ENCODE measurements around the gene GPR84.

The GPR84 gene

DNA sequence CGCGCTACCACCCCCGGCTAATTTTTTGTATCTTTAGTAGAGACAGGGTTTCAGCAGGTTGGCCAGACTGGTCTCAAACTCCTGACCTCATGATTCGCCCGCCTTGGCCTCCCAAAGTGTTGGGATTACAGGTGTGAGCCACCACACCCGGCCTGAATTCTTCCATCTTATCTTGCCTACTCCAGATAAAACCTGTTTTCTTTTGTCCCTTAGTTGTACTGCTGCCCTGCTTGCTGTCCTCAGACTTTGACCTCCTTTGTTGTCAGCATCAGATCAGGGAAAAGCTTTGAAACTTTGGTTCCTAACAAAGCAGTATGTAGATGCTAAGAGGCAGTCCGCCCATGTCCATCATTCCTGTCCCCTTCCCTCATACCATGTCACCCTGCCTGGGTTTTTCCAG, 23.4 kb downstream of the GPR84 start:
- WGBS, 2 experiments, result 92 to 95% methylated on average over 7 of the region's 7 CpGs
- H3K36me3 ChIP-seq (ENCODE audit: control insufficient read depth, insufficient read depth, low read length), result peaks cover 15% of the 10 kb centered on the region
- peak overlapping the region; percentile 84 for H3K27ac ChIP-seq (ENCODE audit: insufficient read depth, low read depth, low read length, poor library complexity, severe bottlenecking)
- peaks cover 56% of the 10 kb centered on the region for H3K4me1 ChIP-seq (ENCODE audit: control insufficient read depth, insufficient read depth, low read length)
- H3K9me3 ChIP-seq (ENCODE audit: control insufficient read depth, low read length), result no peaks in the 10 kb centered on the region
- no peak overlapping the region for H3K4me3 ChIP-seq (ENCODE audit: insufficient read depth, low read depth, low read length)
- no peaks in the 10 kb centered on the region for H3K27me3 ChIP-seq (ENCODE audit: control insufficient read depth, insufficient read depth, low read length, poor library complexity, severe bottlenecking)

- peaks cover 10% of the 10 kb centered on the region for H3K36me3 ChIP-seq (ENCODE audit: control insufficient read depth, insufficient read depth, low read length)
- no peaks in the 10 kb centered on the region for H3K27me3 ChIP-seq (ENCODE audit: control insufficient read depth, insufficient read depth, low read length, poor library complexity, severe bottlenecking)
- no peaks in the 10 kb centered on the region for H3K9me3 ChIP-seq (ENCODE audit: control insufficient read depth, low read length)
- H3K4me3 ChIP-seq (ENCODE audit: insufficient read depth, low read depth, low read length), result no peak overlapping the region
- 93 to 94% methylated on average over 4 of the region's 4 CpGs for WGBS, 2 experiments
- no peak overlapping the region for H3K27ac ChIP-seq (ENCODE audit: insufficient read depth, low read depth, low read length, poor library complexity, severe bottlenecking)
- peaks cover 56% of the 10 kb centered on the region for H3K4me1 ChIP-seq (ENCODE audit: control insufficient read depth, insufficient read depth, low read length)
Observed at GRCh38 chr12:54338698-54339296, 25.5 kb downstream of the GPR84 start.

- Histone ChIP-seq H3K4me1 (ENCODE audit: control insufficient read depth, insufficient read depth, low read length) (peaks cover 53% of the 10 kb centered on the region), H3K9me3 (ENCODE audit: control insufficient read depth, low read length) (no peaks in the 10 kb centered on the region), H3K36me3 (ENCODE audit: control insufficient read depth, insufficient read depth, low read length) (peaks cover 3% of the 10 kb centered on the region), H3K27ac (ENCODE audit: insufficient read depth, low read depth, low read length, poor library complexity, severe bottlenecking) (no peak overlapping the region), H3K27me3 (ENCODE audit: control insufficient read depth, insufficient read depth, low read length, poor library complexity, severe bottlenecking) (no peaks in the 10 kb centered on the region), H3K4me3 (ENCODE audit: insufficient read depth, low read depth, low read length) (no peak overlapping the region)
- WGBS, 2 experiments, result 89 to 91% methylated on average over 2 to 3 of the region's 3 CpGs
Observed at GRCh38 chr12:54337854-54338650, 26.2 kb downstream of the GPR84 start.

- H3K4me3 ChIP-seq (ENCODE audit: insufficient read depth, low read depth, low read length), result no peak overlapping the region
- peaks cover 46% of the 10 kb centered on the region for H3K4me1 ChIP-seq (ENCODE audit: control insufficient read depth, insufficient read depth, low read length)
- H3K27me3 ChIP-seq (ENCODE audit: control insufficient read depth, insufficient read depth, low read length, poor library complexity, severe bottlenecking), result no peaks in the 10 kb centered on the region
- H3K36me3 ChIP-seq (ENCODE audit: control insufficient read depth, insufficient read depth, low read length), result no peaks in the 10 kb centered on the region
- no peaks in the 10 kb centered on the region for H3K9me3 ChIP-seq (ENCODE audit: control insufficient read depth, low read length)
- WGBS, 2 experiments, result 85 to 89% methylated on average over 3 of the region's 3 CpGs
- H3K27ac ChIP-seq (ENCODE audit: insufficient read depth, low read depth, low read length, poor library complexity, severe bottlenecking), result peak overlapping the region; percentile 6
Observed at GRCh38 chr12:54337280-54337842, 26.9 kb downstream of the GPR84 start.

DNA sequence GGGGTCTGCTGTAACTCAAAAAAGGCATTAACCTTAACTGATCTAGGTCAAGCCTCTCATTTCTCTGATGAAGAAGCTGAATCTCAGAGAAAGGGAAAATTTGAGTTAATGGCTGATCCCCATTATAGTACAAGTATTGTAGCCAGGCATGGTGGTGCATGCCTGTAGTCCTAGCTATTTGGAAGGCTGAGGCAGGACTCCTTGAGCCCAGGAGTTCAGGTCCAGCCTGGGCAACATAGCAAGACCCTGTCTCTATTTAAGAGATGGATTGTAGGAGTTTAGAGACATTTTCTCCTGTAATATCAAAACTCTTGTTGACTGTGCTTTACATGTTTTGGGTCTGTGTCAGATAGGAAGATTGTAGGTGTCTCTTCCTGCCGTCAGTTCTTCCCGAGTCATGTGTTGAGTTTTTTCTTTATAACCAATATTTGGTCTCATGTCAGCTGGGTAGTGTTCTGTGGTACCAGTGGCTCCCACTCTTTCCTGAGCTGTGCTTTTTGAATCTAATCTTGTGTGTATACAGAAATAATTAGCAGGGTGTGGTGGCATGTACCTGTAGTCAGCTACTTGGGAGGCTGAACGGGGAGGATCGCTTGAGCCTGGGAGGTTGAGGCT, 30.8 kb downstream of the GPR84 start:
- H3K9me3 ChIP-seq (ENCODE audit: control insufficient read depth, low read length), result no peaks in the 10 kb centered on the region
- no peaks in the 10 kb centered on the region for H3K36me3 ChIP-seq (ENCODE audit: control insufficient read depth, insufficient read depth, low read length)
- H3K4me3 ChIP-seq (ENCODE audit: insufficient read depth, low read depth, low read length), result no peak overlapping the region
- WGBS, 2 experiments, result 90 to 94% methylated on average over 4 of the region's 4 CpGs
- H3K4me1 ChIP-seq (ENCODE audit: control insufficient read depth, insufficient read depth, low read length), result peaks cover 19% of the 10 kb centered on the region
- no peak overlapping the region for H3K27ac ChIP-seq (ENCODE audit: insufficient read depth, low read depth, low read length, poor library complexity, severe bottlenecking)
- H3K27me3 ChIP-seq (ENCODE audit: control insufficient read depth, insufficient read depth, low read length, poor library complexity, severe bottlenecking), result no peaks in the 10 kb centered on the region

GRCh38 chr12:54331461-54331860, 32.8 kb downstream of the GPR84 start:
- H3K9me3 ChIP-seq (ENCODE audit: control insufficient read depth, low read length), result no peaks in the 10 kb centered on the region
- no peaks in the 10 kb centered on the region for H3K27me3 ChIP-seq (ENCODE audit: control insufficient read depth, insufficient read depth, low read length, poor library complexity, severe bottlenecking)
- H3K4me1 ChIP-seq (ENCODE audit: control insufficient read depth, insufficient read depth, low read length), result peaks cover 5% of the 10 kb centered on the region
- no peak overlapping the region for H3K4me3 ChIP-seq (ENCODE audit: insufficient read depth, low read depth, low read length)
- no peak overlapping the region for H3K27ac ChIP-seq (ENCODE audit: insufficient read depth, low read depth, low read length, poor library complexity, severe bottlenecking)
- H3K36me3 ChIP-seq (ENCODE audit: control insufficient read depth, insufficient read depth, low read length), result no peaks in the 10 kb centered on the region
- 93 to 94% methylated on average over 5 of the region's 5 CpGs for WGBS, 2 experiments

GRCh38 chr12:54330442-54330841, 33.8 kb downstream of the GPR84 start:
- H3K9me3 ChIP-seq (ENCODE audit: control insufficient read depth, low read length), result no peaks in the 10 kb centered on the region
- peaks cover 5% of the 10 kb centered on the region for H3K4me1 ChIP-seq (ENCODE audit: control insufficient read depth, insufficient read depth, low read length)
- no peak overlapping the region for H3K4me3 ChIP-seq (ENCODE audit: insufficient read depth, low read depth, low read length)
- H3K36me3 ChIP-seq (ENCODE audit: control insufficient read depth, insufficient read depth, low read length), result no peaks in the 10 kb centered on the region
- no peaks in the 10 kb centered on the region for H3K27me3 ChIP-seq (ENCODE audit: control insufficient read depth, insufficient read depth, low read length, poor library complexity, severe bottlenecking)
- no peak overlapping the region for H3K27ac ChIP-seq (ENCODE audit: insufficient read depth, low read depth, low read length, poor library complexity, severe bottlenecking)
- WGBS, 2 experiments, result 93 to 99% methylated on average over 1 to 3 of the region's 3 CpGs

GRCh38 chr12:54329759-54330158, 34.5 kb downstream of the GPR84 start:
- no peak overlapping the region for H3K4me3 ChIP-seq (ENCODE audit: insufficient read depth, low read depth, low read length)
- WGBS, 2 experiments, result 74 to 85% methylated on average over 5 of the region's 5 CpGs
- H3K27me3 ChIP-seq (ENCODE audit: control insufficient read depth, insufficient read depth, low read length, poor library complexity, severe bottlenecking), result no peaks in the 10 kb centered on the region
- no peaks in the 10 kb centered on the region for H3K36me3 ChIP-seq (ENCODE audit: control insufficient read depth, insufficient read depth, low read length)
- H3K27ac ChIP-seq (ENCODE audit: insufficient read depth, low read depth, low read length, poor library complexity, severe bottlenecking), result peak overlapping the region; percentile 8
- H3K4me1 ChIP-seq (ENCODE audit: control insufficient read depth, insufficient read depth, low read length), result peaks cover 5% of the 10 kb centered on the region
- no peaks in the 10 kb centered on the region for H3K9me3 ChIP-seq (ENCODE audit: control insufficient read depth, low read length)

GRCh38 chr12:54328595-54329337, 35.5 kb downstream of the GPR84 start:
- 79 to 87% methylated on average over 6 of the region's 6 CpGs for WGBS, 2 experiments
- no peak overlapping the region for H3K27ac ChIP-seq (ENCODE audit: insufficient read depth, low read depth, low read length, poor library complexity, severe bottlenecking)
- peaks cover 5% of the 10 kb centered on the region for H3K4me1 ChIP-seq (ENCODE audit: control insufficient read depth, insufficient read depth, low read length)
- H3K9me3 ChIP-seq (ENCODE audit: control insufficient read depth, low read length), result no peaks in the 10 kb centered on the region
- no peaks in the 10 kb centered on the region for H3K27me3 ChIP-seq (ENCODE audit: control insufficient read depth, insufficient read depth, low read length, poor library complexity, severe bottlenecking)
- no peaks in the 10 kb centered on the region for H3K36me3 ChIP-seq (ENCODE audit: control insufficient read depth, insufficient read depth, low read length)
- H3K4me3 ChIP-seq (ENCODE audit: insufficient read depth, low read depth, low read length), result no peak overlapping the region
